Retinal pigment epithelial cell (primary cell): ENCODE measurements around the gene HOXB5.

Experiments used
- DNase-seq: peaks from one replicate; pipeline ENCODE4 v3.0.0-alpha.2; 2010; ENCODE audit warnings: low read depth
- H3K4me3 ChIP-seq: 2 replicates; pipeline ENCODE4 v1.5.1; 2011; ENCODE audit warnings: mild to moderate bottlenecking, low read length, control low read depth, moderate library complexity
- TF ChIP-seq, protein P1 (sequence below): conservative IDR thresholded peaks from 2 replicates; pipeline ENCODE4 v1.5.1; 2011; ENCODE audit warnings: low read depth, low read length, control low read depth, inconsistent platforms

Gene HOXB5

GRCh38 chr17:48598736-48599135, 5.2 kb upstream of the HOXB5 start:
- TF ChIP-seq, protein P1, sequence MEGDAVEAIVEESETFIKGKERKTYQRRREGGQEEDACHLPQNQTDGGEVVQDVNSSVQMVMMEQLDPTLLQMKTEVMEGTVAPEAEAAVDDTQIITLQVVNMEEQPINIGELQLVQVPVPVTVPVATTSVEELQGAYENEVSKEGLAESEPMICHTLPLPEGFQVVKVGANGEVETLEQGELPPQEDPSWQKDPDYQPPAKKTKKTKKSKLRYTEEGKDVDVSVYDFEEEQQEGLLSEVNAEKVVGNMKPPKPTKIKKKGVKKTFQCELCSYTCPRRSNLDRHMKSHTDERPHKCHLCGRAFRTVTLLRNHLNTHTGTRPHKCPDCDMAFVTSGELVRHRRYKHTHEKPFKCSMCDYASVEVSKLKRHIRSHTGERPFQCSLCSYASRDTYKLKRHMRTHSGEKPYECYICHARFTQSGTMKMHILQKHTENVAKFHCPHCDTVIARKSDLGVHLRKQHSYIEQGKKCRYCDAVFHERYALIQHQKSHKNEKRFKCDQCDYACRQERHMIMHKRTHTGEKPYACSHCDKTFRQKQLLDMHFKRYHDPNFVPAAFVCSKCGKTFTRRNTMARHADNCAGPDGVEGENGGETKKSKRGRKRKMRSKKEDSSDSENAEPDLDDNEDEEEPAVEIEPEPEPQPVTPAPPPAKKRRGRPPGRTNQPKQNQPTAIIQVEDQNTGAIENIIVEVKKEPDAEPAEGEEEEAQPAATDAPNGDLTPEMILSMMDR = no peak
- no peak for DNase-seq
- H3K4me3 ChIP-seq = no peak overlapping the region

DNA sequence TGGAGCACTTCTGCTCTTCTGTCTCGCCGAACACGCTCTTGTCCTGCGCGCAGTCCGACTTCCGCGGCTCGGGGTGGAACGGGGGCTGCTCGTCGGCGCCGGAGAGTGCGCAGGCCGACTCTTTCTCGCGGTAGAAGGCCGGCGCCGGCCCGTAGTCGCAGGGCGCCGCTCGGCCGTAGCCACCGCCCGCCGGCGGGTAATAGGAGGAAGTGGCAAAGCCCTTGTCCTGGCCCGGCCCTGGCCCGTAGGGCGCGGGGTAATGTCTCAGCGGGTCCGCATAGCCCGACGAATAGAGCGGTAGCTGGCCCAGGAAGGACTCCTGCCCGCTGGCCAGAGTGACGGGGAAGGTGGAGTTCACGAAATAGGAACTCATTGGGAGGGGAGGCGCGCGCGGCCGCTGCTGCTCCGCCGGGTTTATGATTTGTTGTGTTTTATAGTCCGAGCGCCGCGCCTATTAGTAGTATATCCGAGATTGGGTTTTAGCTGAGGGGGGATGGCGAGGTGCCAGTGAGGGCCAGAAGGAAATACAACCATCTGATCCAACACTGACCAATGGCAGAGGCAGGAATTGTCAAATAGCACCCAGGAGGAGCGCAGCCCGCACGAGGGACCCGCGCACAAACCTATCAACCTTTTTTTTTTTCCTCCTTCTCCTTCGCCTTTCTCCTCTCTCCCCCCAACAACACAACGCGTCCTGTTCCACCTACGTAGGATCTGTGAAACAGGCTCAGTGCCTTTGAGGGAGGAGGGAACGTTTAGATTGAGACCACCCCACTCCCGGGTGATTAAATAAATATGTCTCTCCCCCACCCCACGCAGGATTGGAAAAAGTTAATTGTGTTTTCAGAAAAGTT, 4.4 kb upstream of the HOXB5 start:
- H3K4me3 ChIP-seq = no peak overlapping the region
- DNase-seq = no peak

DNA sequence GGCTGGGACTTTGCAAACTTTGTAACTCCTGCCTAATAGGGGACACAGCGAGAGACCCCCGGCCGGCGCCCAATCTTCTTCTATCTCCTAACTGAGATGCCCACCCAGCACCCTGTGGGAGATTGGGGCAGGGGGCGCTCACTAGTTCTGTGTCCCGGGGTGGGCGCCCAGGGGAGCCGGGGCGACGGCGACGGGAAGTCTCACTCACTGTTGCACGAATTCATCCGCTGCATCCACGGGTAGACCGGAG, 3.9 kb upstream of the HOXB5 start:
- TF ChIP-seq, protein P1 = no peak
- DNase-seq = no peak
- no peak overlapping the region for H3K4me3 ChIP-seq

More for the DNA sequence above, 4.4 kb upstream of the HOXB5 start:
- TF ChIP-seq, protein P1 = no peak

DNA sequence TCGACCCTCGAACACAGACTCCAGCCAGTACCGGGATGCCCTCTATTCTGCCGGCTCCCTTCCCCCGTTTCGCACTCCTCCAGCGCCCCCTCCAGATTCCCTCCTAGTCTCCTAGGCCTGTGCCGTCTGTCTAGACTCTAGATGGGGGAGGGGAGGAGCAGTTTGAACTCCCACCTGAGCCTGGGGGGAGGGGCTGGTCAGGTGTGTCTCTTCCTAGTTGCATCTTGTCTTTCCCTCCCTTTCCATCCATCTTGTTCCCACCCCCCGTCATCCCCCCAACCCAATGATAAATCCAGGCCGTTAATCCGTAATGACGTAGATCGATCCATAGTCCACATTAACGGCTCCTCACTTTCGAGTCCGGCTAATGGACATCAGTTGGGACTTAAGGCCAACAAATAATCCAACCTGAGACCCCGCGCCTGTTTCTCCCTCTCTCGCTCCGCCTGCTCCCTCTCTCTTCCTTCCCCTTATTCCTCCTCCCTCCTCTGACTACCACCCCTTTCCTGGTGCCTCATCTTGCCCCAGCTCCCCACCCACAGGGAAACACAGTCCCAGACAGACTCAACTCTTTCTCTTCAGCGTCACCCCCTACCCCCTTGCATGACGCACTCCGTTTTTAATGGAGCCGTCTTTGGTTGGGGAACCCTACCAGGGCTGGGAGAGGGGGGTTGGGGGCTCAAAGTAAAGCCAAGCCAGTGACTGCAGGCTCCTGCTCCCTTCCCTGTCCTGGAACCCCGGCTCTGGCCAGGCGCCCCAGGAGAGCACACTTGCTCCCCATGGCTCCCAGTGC, 3.4 kb upstream of the HOXB5 start:
- no peak overlapping the region for H3K4me3 ChIP-seq
- no peak for DNase-seq
- TF ChIP-seq, protein P1 = no peak

DNA sequence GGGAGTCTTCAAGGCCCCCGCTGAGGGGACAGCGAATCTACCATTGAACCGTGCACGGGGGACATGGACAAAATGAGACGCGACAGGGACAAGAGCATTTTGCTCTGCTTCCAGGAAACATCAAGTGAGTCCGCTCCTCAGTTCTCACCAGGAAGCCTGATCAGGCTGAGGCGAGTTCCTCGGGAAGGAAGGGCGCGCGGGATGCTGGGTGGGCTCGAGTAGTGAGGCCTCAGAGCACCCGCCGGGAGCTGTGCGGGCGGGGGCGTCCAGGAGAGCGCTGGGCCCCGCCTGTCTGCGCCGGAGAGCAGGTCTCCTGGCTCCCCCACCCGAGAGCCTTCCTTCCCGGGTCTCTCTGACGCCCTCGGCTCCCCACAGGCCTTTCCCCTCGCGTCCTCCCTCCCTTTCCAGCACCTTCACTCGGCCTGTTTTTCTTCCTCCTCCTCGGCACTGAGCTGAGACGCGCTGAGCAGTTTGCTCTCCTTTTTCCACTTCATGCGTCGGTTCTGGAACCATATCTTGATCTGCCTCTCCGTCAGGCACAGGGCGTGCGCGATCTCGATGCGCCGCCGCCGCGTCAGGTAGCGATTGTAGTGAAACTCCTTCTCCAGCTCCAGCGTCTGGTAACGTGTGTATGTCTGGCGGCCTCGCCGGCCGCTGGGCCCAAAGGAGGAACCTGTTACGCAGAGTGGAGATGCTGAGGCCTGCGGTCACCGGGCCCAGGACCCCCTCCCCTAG, 2.6 kb upstream of the HOXB5 start:
- DNase-seq = no peak
- no peak overlapping the region for H3K4me3 ChIP-seq
- TF ChIP-seq, protein P1 = no peak

DNA sequence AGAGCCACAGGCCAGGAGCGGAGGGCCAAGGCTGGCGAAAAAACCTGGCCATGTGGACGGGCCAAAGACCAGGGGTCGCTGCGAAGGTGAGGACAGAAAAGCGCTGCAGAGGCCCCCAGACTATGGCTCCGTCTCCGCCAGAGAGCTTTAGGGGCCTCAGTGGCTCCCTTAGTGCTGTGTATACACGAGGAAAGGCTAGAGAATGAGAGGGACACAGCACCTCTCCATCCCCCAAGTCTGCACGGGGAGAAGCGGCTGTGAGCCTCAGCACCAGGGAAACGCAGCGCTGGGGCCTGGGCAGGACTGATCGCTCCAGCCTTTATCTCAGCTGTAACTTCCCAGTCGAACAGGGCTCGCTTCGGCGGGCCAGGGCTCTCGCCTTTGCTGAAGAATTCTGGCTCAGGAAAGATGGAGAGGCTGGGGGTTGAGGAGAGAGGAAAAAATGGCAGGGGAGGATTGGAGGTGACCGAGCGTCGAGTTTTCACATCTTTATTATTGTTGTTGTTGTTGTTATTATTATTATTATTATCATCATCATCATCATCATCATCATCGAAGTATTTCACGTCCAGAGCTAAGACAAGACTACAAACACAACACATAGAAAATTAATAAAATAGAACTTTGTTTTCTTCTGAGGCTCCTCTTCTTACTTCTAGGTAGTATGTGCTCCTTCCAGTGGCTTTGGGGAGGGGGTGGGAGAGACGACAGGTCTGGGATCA, 1.9 kb upstream of the HOXB5 start:
- H3K4me3 ChIP-seq = no peak overlapping the region
- TF ChIP-seq, protein P1 = no peak

More for the DNA sequence above, 1.9 kb upstream of the HOXB5 start:
- no peak for DNase-seq
